ENCODE results near the gene KIF5A.

DNA sequence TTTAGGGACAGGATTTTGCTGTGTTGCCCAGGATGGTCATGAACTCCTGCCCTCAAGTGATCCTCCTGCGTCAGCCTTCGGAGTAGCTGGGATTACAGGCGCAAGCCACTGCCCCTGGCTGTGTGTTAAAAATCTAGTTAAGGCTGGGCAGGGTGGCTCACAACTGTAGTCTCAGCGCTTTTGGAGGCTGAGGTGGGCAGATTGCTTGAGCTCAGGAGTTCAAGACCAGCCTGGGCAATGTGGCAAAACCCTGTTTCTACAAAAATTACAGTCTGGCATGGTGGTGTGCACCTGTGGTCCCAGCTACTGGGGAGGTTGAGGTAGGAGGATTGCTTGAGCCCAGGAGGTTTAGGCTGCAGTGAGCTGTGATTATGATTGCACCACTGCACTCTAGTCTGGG is 38.7 kb upstream of the KIF5A start:
- TF ChIP-seq, protein P1, sequence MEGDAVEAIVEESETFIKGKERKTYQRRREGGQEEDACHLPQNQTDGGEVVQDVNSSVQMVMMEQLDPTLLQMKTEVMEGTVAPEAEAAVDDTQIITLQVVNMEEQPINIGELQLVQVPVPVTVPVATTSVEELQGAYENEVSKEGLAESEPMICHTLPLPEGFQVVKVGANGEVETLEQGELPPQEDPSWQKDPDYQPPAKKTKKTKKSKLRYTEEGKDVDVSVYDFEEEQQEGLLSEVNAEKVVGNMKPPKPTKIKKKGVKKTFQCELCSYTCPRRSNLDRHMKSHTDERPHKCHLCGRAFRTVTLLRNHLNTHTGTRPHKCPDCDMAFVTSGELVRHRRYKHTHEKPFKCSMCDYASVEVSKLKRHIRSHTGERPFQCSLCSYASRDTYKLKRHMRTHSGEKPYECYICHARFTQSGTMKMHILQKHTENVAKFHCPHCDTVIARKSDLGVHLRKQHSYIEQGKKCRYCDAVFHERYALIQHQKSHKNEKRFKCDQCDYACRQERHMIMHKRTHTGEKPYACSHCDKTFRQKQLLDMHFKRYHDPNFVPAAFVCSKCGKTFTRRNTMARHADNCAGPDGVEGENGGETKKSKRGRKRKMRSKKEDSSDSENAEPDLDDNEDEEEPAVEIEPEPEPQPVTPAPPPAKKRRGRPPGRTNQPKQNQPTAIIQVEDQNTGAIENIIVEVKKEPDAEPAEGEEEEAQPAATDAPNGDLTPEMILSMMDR (conservative IDR thresholded peaks at IDR 0.05): no peak
- no peak for TF ChIP-seq ZFX (IDR thresholded peaks at IDR 0.05)

Measured in C4-2B (cell line).